Activated CD8-positive, alpha-beta memory T cell treated with anti-CD3 and anti-CD28 coated beads for 24 hours (primary cell): Measurements from ENCODE around the gene CDSN.

Experiments used
- DNase-seq: peaks from one replicate; pipeline ENCODE4 v3.0.0-alpha.2; 2020

Gene CDSN

DNA sequence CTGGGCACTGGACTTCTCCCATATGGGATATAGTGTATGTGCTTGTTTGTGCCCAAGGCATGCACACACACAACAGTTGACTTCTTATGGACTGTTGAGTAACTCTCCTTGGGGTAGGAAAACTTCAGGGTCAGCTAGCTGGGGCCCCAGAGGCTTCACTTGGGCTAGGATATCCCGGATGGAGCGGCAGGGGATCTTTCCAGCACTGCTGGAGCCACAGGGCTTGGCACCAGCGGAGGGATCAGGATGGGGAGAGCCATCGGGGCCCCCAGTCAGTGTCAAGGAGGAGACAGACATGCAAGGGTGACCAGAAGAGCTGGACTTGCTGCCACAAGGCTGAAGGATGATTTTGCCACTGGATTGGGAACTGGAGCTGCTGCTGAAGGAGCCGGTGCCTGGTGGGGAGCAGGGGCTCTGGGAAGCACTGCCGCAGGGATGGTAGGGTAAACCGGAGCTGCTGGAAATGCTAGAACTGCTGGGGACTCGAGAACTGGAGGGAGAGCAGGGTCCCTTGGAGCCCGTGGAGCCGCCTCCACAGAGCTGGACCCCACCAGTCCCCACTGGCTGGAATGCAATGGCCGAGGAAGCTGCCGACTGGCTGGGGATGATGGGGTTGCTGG, 4.2 kb downstream of the CDSN start:
- DNase-seq: no peak

GRCh38 chr6:31114970-31115849, 5.0 kb downstream of the CDSN start:
- DNase-seq: no peak

DNA sequence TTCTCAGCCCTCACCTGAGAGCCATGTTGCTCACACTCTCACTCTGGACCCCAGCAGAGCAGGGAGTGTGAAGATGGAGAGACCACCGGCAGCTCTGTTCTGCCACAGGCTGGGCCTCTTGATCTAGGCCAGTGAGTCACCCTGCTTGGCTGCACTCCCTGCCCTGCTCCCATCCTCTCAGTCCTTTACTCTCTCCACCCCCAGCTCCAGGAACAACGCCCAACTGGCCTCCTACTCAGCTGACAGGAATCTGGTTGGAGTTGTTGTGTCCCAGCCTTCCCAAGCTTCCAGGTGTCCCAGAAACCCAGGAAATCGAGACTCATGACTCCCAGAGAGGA, 5.7 kb downstream of the CDSN start, which contains the start of gene PSORS1C1:
Gene PSORS1C1, plus strand, starts transcription at position 260 of the 338 bp plus-strand sequence. CDS start 14,833 bp downstream, outside the sequence.
- DNase-seq: no peak

DNA sequence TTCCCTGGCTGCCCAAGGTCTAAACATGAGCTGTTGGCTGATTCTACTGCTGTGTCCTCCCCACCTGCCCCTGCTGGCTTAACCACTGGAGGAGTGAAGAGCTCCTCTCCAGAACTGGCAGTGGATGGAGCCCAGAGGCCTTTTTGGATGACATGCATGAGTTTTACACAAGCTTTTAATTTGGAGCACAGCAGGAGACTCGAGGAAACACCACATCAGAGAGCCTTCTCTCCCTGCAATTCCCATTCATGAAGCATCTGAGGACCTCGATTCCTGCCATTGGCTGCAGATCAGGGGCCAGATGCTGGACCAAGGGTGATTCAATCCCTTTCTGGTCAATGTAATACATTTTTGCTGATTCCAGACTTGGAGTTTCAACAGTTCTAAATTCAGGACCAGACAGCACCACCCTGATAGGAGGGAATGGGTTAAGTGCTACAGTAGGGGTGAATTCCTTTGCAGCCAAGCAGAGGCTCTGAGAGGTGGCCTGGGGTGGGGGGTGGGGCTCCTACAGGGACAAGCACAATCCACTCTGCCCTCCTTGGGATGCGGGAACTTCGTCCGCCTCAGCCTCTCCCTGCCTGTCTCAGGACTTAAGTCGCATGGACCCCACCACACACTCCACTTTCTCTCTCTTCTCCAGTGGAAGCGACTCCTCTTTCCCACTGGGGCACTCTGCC, 6.2 kb downstream of the CDSN start:
- no peak for DNase-seq

DNA sequence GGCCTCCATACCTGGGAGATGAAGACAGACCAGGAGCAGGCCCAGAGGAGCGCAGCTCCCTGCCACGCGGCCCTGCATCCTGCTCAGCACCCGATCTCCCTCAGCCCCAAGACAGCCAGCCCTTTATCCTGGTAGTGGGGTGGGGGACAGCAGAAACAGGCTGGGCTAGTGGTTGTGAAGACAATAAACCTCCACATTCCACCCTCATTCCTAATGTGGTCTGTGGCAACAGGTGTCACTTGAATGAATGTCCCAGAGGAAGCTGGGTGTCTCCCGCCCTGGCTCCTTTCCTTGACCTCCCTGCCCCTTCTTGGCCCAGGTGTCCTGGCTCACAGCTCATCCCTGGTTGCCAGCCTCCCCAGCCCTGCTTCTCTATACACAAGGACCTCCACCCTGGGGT, 7.8 kb downstream of the CDSN start, which contains the start of gene C6orf15:
Gene C6orf15, minus strand, starts transcription at position 98 of the 400 bp plus-strand sequence. Its CDS starts 20 bp downstream, at position 78.
- no peak for DNase-seq

DNA sequence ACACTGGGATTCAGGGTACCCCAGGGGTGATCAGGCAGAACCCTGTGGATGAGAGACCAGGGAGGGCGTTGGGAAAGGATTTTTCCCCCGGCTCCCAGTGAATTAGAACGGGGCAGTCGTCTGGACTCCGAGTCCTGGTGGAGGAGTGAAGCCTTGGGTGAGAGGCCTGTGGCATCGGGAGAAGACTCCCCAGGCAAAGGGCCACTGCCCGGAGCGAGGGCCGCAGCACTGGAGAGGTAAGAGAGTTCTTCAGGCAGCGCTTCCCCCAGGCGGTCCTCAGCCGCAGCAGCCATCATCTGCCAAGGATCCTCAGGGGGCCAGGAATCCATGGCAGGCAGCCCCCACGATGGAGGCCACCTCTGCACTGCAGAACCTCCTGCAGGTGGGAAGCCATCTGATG, 8.5 kb downstream of the CDSN start:
- DNase-seq: no peak

DNA sequence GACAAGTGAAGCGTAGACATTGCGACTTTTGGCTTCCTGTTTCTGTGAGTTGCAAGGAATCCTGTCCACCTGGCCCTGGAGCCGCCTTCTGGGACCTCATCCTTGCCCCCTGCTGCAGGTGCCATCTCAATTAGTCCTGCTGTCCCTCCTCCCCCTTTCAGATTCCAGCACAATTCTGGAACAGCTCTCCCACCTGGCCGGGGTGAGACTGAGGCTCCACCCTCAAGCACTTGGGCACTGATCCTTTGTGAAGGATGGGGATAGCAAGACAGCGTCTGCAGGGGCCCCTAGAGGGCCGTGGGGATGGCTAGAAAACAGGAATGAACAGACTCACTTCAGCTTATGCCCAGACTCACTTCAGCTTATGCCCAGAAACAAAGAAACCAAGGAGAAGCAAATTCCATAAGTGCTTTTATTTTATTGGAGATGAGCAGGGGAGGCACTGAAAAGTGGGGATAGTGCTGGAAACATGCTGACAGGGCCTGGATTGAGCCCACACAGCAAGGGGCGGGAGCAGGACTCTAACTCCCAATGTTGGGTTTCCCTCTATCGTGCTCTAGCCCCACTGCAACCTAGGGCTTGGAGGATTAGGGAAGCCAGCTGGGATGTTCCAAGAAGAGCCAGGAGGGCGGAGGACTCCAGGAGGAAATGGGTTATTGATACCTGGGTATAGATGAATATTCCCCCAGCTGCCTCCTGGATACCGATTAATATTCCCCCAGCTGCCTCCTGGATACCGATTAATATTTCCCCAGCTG, 9.2 kb downstream of the CDSN start:
- no peak for DNase-seq

GRCh38 chr6:31107052-31107451, 13.2 kb downstream of the CDSN start:
- DNase-seq: no peak

DNA sequence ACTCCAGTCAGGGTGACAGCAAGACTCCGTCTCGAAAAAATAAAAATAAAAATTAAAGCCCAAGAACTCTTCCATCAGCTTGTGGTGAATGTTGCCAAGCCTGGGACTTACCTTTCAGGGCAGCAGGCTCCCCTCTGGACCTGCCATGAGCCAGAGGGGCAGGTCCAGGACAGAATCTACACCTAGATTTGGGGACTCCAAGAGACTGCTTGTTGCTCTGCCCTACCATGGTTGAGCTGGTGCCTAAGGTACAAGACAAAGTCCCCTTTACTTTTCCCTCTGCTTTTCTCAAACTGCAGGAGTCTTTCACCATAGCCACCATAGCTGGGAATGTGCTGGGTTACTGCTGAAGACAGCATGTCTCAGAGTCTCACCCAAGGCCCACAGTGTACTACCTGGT, 17.1 kb downstream of the CDSN start:
- DNase-seq: no peak

- DNase-seq: no peak
These were observed 21.8 kb downstream of the CDSN start for GRCh38 chr6:31098449-31098938.

DNA sequence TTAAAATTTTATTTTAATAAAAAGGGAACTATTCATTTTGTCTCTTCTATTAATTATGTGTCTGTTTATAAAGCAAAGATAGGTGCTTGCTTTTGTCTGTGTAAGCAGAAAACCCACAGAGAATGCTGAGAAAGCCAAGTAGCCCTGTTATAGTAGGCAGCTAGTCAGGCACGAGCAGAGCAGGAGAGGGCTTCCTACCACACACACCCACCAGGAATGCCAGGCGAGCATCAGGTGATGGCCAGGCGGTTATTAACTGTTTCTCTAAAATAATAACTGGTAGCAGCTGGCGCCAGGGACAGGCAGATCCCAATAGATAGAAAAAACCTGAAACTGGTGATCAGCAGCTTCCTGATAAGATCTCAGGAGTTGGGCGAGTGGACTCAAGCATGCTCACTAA, 23.6 kb downstream of the CDSN start:
- no peak for DNase-seq

DNA sequence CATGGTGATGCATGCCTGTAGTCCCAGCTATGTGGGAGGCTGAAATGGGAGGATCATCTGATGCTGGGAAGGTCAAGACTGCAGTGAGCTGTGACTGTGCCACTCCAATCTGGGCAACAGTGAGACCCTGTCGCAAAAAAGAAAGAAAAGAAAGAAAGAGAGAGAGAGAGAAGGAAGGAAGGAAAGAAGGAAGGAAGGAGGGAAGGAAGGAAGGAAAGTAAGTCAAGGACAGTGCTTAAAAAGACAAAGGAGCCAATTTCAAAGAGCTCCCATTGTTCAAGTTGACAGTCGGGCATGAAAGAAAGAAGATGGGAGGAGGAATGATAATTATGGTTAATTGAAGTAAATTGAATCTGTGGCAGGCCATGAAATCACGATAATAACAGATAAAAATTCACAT, 24.0 kb downstream of the CDSN start:
- no peak for DNase-seq

DNA sequence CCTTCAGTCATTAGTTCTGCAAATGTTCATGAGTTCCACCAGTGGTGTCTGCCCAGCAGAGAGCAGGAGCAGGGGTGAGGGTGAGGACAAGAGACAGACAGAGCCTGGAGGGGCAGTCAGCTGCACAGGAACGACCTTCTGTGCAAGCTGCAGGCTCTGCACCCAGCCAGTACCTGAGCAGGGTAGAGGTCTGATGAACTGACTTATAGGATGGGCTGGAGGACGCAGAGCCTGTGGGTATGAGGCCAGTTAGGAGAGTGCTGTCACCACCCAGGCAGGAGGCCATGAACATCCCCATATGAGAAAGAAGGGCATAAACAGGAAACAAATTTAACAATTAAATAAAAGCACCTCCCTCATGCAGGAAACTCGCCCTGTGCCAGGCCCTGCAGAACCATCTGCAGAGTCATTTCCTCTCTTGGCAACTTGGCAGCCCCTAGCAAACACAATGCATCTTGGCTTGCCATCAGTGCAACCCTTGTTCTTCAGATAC, 25.8 kb downstream of the CDSN start:
- DNase-seq: peak; percentile 73

- DNase-seq: no peak
These were observed 27.3 kb downstream of the CDSN start for GRCh38 chr6:31092769-31093505.

DNA sequence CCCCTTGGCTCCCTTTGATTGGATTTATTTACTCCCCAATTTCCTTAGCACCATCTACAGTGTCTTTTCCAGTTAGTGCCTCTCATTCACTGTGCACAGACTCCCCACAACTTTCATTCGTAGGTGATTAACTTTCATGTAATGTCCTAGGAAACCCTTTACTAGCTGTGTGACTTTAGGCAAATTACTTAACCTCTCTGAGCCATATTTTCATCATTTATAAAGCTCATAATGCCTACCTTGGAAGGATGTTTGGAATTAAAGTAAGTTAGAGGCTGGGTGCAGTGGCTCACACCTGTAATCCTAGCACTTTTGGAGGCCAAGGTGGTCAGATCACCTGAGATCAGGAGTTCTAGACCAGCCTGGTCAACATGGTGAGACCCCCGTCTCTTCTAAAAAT, 28.0 kb downstream of the CDSN start:
- no peak for DNase-seq

DNA sequence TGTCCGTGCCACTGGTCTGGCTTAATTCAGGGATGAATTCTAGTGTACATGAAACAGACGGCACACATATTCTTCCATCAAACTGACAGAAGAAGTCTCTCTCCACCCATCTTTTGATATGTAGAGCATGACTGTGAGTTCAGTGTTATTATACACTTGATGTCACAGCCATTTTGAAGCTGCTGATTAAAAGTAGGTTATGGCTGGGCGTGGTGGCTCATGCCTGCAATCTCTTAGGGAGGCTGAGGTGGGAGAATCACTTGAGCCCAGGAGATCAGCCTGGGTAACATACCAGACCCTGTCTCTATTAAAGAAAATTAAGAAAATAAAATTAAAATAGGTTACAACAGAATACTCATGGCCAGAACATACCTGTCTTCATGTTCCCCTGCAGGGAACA, 28.6 kb downstream of the CDSN start:
- DNase-seq: no peak

GRCh38 chr6:31090973-31091364, 29.3 kb downstream of the CDSN start:
- no peak for DNase-seq

DNA sequence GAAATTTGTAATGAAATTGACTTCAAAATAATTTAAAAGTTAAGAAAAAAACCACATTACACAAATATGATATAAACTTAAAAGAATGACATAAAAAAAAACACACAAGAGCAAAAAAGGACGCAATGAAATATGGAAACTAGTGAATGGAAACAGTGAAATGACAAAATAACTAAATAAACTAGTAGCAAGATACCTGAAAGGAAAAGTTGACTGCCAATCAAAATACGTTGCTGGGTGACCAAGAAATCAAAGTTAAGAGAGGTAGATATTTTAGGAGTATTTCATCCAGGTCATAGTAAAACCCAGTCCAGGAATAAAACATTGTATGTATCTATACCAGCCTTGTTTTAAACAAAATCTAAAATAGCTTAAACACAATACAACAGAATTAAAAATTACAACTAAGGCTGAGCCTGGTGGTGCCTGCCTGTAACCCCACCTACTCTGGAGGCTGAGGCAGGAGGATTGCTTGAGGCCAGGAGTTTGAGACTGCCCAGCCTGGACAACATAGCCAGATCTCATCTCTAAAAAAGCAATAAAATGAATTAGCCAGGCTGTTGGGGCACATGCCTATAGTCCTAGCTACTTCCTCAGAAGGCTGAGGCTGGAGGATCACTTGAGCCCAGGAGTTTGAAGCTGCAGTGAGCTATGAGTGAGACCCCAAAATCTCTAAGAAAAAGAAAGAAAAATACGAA, 29.8 kb downstream of the CDSN start:
- DNase-seq: no peak

- peak; percentile 92 for DNase-seq
These were observed 32.7 kb downstream of the CDSN start for GRCh38 chr6:31087494-31088089.

DNA sequence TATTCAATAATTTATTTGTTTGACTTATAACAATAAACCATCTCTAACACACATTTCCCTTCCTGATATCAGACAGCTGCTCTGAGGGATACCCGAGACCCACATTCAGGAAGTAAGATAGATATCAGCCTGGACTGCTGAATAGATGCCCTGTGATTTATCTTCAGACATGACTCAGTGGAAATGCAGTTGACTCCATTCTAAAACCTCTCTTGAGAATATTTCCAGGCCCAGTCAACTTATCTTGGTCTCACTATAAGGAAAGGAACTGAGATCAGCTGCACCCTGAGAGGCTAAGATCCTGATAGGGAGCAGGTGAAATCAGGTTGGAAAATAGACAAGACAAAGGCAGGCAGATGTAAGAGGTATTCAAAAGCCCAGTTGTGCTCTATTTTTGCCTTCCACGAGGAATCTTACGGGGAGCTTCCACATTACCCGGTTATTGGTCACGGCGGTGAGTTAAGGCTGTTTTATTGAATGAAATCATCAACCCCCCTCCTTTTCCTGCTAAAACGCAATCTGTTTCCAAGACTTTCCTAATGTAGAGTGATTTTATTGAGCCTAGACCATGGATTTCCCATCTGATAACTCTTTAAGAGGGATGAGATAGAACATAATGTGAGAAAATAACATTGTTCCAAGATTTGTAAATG, 33.3 kb downstream of the CDSN start:
- no peak for DNase-seq
